Breast epithelium (tissue), 4 donors: Measurements from ENCODE around the gene ANAPC7. TPM values are rescaled to one million over a fixed set of nuclear protein-coding genes. Genes with fewer than 3 reads are reported as not detected.

Experiments
- DNase-seq, 2 donors: peaks; one replicate each; pipeline ENCODE4 v3.0.0-alpha.2; 2019; ENCODE audit warnings: low spot score in 2 of 2
- H3K27ac ChIP-seq, 2 donors: fragments of 200-600 bp; sonication (generic) in 1 of 2; one replicate each; pipeline ENCODE4 v1.5.1; 2016 to 2019; ENCODE audit warnings: mild to moderate bottlenecking in 1 of 2
- H3K27me3 ChIP-seq, 2 donors: fragments of 200-600 bp; sonication (generic) in 1 of 2; one replicate each; pipeline versions ENCODE4 v1.5.1 to v1.6.0; 2017 to 2019; ENCODE audit warnings: control low read depth in 1 of 2, mild to moderate bottlenecking in 1 of 2
- H3K36me3 ChIP-seq: fragments of 200-600 bp; one replicate; pipeline ENCODE4 v1.5.1; 2019
- H3K4me1 ChIP-seq, 2 donors: fragments of 200-600 bp; sonication (generic); one replicate each; pipeline ENCODE4 v1.5.1; 2016 to 2019; ENCODE audit warnings: control low read depth in 1 of 2
- H3K4me3 ChIP-seq, 3 donors: fragments of 200-600 bp; sonication (generic); 1 replicate in 2 of 3; 2 replicates in 1 of 3; pipeline ENCODE4 v1.5.1; 2016 to 2019; ENCODE audit warnings: mild to moderate bottlenecking in 3 of 3, moderate library complexity in 2 of 3
- H3K9me3 ChIP-seq, 2 donors: fragments of 200-600 bp; sonication (generic) in 1 of 2; one replicate each; pipeline ENCODE4 v1.5.1; 2016 to 2019; ENCODE audit warnings: control low read depth in 1 of 2
- POLR2A ChIP-seq: fragments of 450-650 bp; IDR thresholded peaks from one replicate; pipeline ENCODE4 v1.6.1; 2016; ENCODE audit warnings: antibody characterized with exemption, mild to moderate bottlenecking, moderate library complexity
- POLR2AphosphoS5 ChIP-seq, 3 donors: sonication (generic); formaldehyde crosslinking; IDR thresholded peaks; one replicate each; pipeline ENCODE4 v1.6.1; 2017; ENCODE audit warnings: antibody characterized with exemption in 3 of 3
- intact Hi-C: fragments of 100-400 bp; cut with DNase I; formaldehyde crosslinking; loops from one replicate; pipeline ENCODE4 v1.15.1; 2023; ENCODE audit warnings: low total_unique reads
- total RNA-seq, 3 donors: library from RNA; depleted of rRNA; stranded (reverse); fragments of >200 nt; gene quantifications; one replicate each; pipeline ENCODE4 v1.1.0, GENCODE V29; 2016
- TF ChIP-seq, protein P1 (sequence below), 3 donors: fragments of 450-650 bp; IDR thresholded peaks; one replicate each; pipeline ENCODE4 v1.5.1; 2016 to 2017; ENCODE audit warnings: antibody characterized with exemption in 3 of 3, mild to moderate bottlenecking in 3 of 3, moderate library complexity in 3 of 3

Gene ANAPC7
- total RNA-seq, 3 donors from 2014 or later: 29.4 to 56.2 (median 43.3) TPM

DNA sequence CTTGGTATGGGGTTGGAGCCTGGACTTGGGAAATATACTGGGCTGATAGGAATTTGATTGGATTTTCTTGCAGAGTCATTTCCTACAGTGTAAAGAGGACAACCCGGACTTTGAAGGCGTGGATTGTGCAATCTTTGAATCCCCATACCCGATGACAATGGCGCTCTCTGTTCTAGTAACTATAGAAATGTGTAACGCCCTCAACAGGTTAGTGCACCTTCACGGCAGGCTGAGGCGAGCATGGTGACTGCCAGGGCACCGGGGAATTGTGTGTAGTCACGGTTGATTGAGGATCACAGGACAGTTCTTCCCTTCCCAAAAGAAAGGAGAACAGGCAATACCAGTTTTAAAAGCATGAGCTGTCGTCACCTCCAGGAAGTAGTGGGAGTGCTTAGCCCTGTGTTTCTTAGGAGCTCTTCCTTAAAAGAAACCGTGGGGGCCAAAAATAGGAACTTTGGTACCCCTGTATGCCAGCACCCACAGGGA lies 58.3 kb downstream of the ANAPC7 start:
- Histone ChIP-seq H3K9me3 (no peaks in the 10 kb centered on the region), H3K36me3 (peaks cover 6% of the 10 kb centered on the region), H3K27ac (peak overlapping the region; percentile 91 to 95), H3K4me3 (no peak overlapping the region), H3K4me1 (peaks cover 0 to 14% of the 10 kb centered on the region in 2 donors), H3K27me3 (no peaks in the 10 kb centered on the region)
- DNase-seq: peak; percentile 69 to 95
- intact Hi-C loops: no loop called here
- TF ChIP-seq POLR2AphosphoS5 (IDR thresholded peaks at IDR 0.05) (peak in 2 of 3 donors; percentile 67 to 83), POLR2A (no peak)
- TF ChIP-seq, protein P1, sequence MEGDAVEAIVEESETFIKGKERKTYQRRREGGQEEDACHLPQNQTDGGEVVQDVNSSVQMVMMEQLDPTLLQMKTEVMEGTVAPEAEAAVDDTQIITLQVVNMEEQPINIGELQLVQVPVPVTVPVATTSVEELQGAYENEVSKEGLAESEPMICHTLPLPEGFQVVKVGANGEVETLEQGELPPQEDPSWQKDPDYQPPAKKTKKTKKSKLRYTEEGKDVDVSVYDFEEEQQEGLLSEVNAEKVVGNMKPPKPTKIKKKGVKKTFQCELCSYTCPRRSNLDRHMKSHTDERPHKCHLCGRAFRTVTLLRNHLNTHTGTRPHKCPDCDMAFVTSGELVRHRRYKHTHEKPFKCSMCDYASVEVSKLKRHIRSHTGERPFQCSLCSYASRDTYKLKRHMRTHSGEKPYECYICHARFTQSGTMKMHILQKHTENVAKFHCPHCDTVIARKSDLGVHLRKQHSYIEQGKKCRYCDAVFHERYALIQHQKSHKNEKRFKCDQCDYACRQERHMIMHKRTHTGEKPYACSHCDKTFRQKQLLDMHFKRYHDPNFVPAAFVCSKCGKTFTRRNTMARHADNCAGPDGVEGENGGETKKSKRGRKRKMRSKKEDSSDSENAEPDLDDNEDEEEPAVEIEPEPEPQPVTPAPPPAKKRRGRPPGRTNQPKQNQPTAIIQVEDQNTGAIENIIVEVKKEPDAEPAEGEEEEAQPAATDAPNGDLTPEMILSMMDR (IDR thresholded peaks at IDR 0.05): no peak

DNA sequence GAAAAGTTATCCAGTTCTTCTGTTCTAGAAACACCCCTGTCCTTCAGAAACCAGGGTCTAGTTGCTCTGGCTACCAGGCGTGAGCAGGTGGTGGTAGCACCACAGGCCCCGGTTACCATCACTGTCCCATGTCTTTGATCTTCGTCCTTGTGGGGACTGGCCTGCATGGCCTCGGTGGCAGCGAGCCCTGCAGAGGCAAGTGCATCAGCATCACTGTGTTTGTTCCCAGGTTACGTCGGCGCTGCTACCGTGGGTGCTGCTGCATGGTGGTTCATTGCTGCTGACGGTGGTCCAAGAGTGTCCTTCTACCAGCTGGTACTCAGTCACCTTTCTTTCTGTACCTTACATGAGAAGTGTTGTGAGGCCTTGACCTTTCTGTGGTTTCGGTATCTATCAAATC lies 58.9 kb downstream of the ANAPC7 start:
- intact Hi-C loops: no loop called here
- H3K27me3 ChIP-seq: no peaks in the 10 kb centered on the region
- no peaks in the 10 kb centered on the region for H3K9me3 ChIP-seq
- no peak for TF ChIP-seq POLR2A
- TF ChIP-seq POLR2AphosphoS5 (IDR thresholded peaks at IDR 0.05): no peak
- TF ChIP-seq, protein P1 (IDR thresholded peaks at IDR 0.05): no peak
- H3K4me1 ChIP-seq: peaks cover 0 to 14% of the 10 kb centered on the region in 2 donors
- peaks cover 6% of the 10 kb centered on the region for H3K36me3 ChIP-seq
- peak overlapping the region; percentile 91 to 95 for H3K27ac ChIP-seq
- no peak for DNase-seq
- no peak overlapping the region for H3K4me3 ChIP-seq

DNA sequence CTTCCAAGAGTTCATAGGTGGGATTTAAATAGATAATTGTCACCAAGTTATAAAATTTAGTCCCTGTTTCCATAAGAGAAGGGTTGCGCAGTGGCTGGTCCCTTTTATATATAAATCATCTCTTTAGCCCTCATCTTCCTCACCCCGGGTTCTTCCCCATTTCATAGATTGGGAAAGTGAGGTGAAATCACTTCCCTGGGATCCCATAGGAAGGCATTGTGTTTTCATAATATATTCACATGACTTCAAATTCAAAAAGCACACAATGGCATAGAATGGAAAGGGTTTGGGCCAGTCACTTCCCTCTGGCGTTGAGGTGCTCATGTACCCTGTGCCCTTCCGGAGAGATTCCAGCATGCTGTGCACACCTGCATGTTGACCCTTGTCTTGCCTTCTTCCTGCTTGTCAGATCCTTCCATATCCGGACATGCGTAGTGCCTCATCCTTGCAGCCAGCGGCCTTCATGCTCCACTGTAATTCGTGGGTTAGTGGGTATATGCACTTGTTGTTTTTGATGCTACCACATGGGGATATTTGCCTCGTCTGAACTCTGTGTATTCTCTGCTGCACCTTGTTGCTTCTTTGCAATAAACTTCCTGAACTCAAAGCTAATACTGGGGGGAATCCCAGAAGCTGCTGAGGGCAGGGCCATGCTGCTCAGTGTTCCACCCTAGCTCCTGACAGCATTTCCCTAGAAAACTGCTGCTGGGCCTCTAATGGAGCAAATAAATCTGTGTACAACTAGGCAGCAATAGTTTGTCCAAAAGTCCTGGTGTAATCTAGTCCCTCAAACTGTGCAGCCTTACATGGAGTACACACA lies 59.6 kb downstream of the ANAPC7 start:
- peaks cover 0 to 14% of the 10 kb centered on the region in 2 donors for H3K4me1 ChIP-seq
- TF ChIP-seq POLR2AphosphoS5 (IDR thresholded peaks at IDR 0.05): no peak
- TF ChIP-seq, protein P1 (IDR thresholded peaks at IDR 0.05): no peak
- TF ChIP-seq POLR2A: no peak
- no peaks in the 10 kb centered on the region for H3K27me3 ChIP-seq
- H3K9me3 ChIP-seq: no peaks in the 10 kb centered on the region
- DNase-seq: no peak
- H3K4me3 ChIP-seq: no peak overlapping the region
- intact Hi-C loops: no loop called here
- peaks cover 6% of the 10 kb centered on the region for H3K36me3 ChIP-seq
- H3K27ac ChIP-seq: peak overlapping the region; percentile 91 to 95

DNA sequence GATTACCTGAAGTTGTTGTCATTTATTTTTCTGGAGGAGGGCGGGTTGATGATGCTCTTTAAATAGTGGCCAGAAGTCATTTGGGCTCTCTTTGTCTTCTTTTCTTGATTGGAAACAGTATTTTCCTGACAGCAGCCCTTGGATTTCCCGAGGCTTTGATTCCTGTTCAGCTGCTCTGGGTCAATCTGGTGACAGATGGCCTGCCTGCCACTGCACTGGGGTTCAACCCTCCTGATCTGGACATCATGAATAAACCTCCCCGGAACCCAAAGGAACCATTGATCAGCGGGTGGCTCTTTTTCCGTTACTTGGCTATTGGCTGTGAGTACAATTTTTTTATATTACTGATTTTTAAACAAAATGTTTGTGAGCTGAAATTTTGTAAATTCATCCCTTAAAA lies 60.4 kb downstream of the ANAPC7 start:
- DNase-seq: no peak
- no peaks in the 10 kb centered on the region for H3K9me3 ChIP-seq
- peaks cover 6% of the 10 kb centered on the region for H3K36me3 ChIP-seq
- no peaks in the 10 kb centered on the region for H3K27me3 ChIP-seq
- no peak overlapping the region for H3K4me3 ChIP-seq
- peaks cover 0 to 14% of the 10 kb centered on the region in 2 donors for H3K4me1 ChIP-seq
- intact Hi-C loops: no loop called here
- no peak for TF ChIP-seq POLR2AphosphoS5 (IDR thresholded peaks at IDR 0.05)
- TF ChIP-seq POLR2A: no peak
- TF ChIP-seq, protein P1 (IDR thresholded peaks at IDR 0.05): no peak
- peak overlapping the region; percentile 28 to 91 for H3K27ac ChIP-seq

DNA sequence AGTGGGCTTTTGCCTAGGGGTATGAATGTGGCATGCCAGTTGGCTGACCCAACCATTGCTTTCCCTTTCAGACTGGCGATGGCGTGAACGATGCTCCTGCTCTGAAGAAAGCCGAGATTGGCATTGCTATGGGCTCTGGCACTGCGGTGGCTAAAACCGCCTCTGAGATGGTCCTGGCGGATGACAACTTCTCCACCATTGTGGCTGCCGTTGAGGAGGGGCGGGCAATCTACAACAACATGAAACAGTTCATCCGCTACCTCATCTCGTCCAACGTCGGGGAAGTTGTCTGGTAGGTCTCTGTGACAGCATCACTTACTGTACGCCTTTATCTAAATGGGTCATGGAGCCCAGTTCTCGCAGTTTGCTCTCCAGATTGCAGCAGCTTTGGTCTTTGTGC lies 61.4 kb downstream of the ANAPC7 start:
- H3K27me3 ChIP-seq: no peaks in the 10 kb centered on the region
- H3K4me3 ChIP-seq: no peak overlapping the region
- H3K36me3 ChIP-seq: peaks cover 6% of the 10 kb centered on the region
- peaks cover 0 to 14% of the 10 kb centered on the region in 2 donors for H3K4me1 ChIP-seq
- intact Hi-C loops: no loop called here
- H3K27ac ChIP-seq: peak overlapping the region; percentile 27 to 91
- no peaks in the 10 kb centered on the region for H3K9me3 ChIP-seq
- TF ChIP-seq, protein P1 (IDR thresholded peaks at IDR 0.05): no peak
- TF ChIP-seq POLR2AphosphoS5 (IDR thresholded peaks at IDR 0.05) (peak in 1 of 3 donors; percentile 6), POLR2A (no peak)
- DNase-seq: no peak
